Kidney (tissue), 14 donors: ENCODE results near the gene CD83. TPM values are rescaled to one million over a fixed set of nuclear protein-coding genes. Genes with fewer than 3 reads are reported as not detected.

Source experiments
- DNase-seq, 5 donors: peaks; one replicate each; pipeline ENCODE4 v3.0.0-alpha.2; 2013 to 2020
- FAIRE-seq: peaks from 2 replicates; lab custom pipeline; 2012; peaks lifted over from hg19 to GRCh38; lab: Jason Lieb, UNC
- H3K27ac ChIP-seq, 2 donors: one replicate each; pipeline ENCODE4 v1.7.0; 2013; ENCODE audit warnings: low read depth in 2 of 2, low read length in 2 of 2, inconsistent platforms in 1 of 2
- H3K27me3 ChIP-seq: one replicate; pipeline ENCODE4 v1.7.1; 2013; ENCODE audit warnings: low read length, inconsistent platforms; ENCODE audit not compliant: control insufficient read depth, insufficient read depth
- H3K36me3 ChIP-seq, 3 donors: one replicate each; pipeline versions ENCODE4 v1.7.0 to v1.7.1; 2013; ENCODE audit warnings: low read length in 3 of 3, control low read depth in 1 of 3, inconsistent platforms in 1 of 3; ENCODE audit not compliant: insufficient read depth in 3 of 3, control insufficient read depth in 2 of 3
- H3K4me1 ChIP-seq, 3 donors: one replicate each; pipeline versions ENCODE4 v1.7.0 to v1.7.1; 2013; ENCODE audit warnings: low read length in 3 of 3, inconsistent platforms in 1 of 3, low read depth in 1 of 3; ENCODE audit not compliant: control insufficient read depth in 2 of 3, insufficient read depth in 2 of 3
- H3K4me3 ChIP-seq, 3 donors: one replicate each; pipeline versions ENCODE4 v1.7.0 to v1.8.1; 2013; ENCODE audit warnings: low read length in 3 of 3, control low read depth in 1 of 3, inconsistent platforms in 1 of 3
- H3K9ac ChIP-seq, 3 donors: one replicate each; pipeline versions ENCODE4 v1.7.0 to v1.7.1; 2013; ENCODE audit warnings: low read length in 3 of 3, control low read depth in 1 of 3, inconsistent platforms in 1 of 3
- H3K9me3 ChIP-seq, 3 donors: one replicate each; pipeline versions ENCODE4 v1.7.0 to v1.7.1; 2013; ENCODE audit warnings: low read length in 3 of 3, control low read depth in 1 of 3, inconsistent platforms in 1 of 3; ENCODE audit not compliant: control insufficient read depth in 2 of 3, insufficient read depth in 1 of 3
- CTCF ChIP-seq: IDR thresholded peaks from 3 replicates; pipeline ENCODE4 v1.5.1; 2012; ENCODE audit warnings: mild to moderate bottlenecking, moderate library complexity, borderline replicate concordance; ENCODE audit not compliant: insufficient read depth; ENCODE audit errors: extremely low read depth
- intact Hi-C: fragments of 100-400 bp; cut with DNase I; formaldehyde crosslinking; loops from one replicate; pipeline ENCODE4 v1.11.1; 2022
- polyA plus RNA-seq: library from polyadenylated mRNA; stranded (reverse); fragments of 350-450 nt; fragmentation: Illumina TruSeq; extraction: RNeasy Lipid Tissue Mini Kit (QIAGEN cat#74804); gene quantifications from one replicate; pipeline ENCODE4 v1.2.3, GENCODE V29; 2014; ENCODE audit warnings: low read depth, low replicate concordance; ENCODE audit not compliant: insufficient read depth
- total RNA-seq: library from RNA; stranded (reverse); fragmentation: NEBNext Ultra II Directional; extraction: Animal tissue kit (Norgen Biotek cat#: 25700); gene quantifications from one replicate; pipeline ENCODE4 v1.2.1, GENCODE V29; 2021
- donor health status: control.
- donor health status: control.
- donor health status: control.
- donor health status: control.
- donor health status: control.
- donor health status: DM: yes; HTN: yes; CAD: no.
- donor health status: Normal renal cell carcinoma (clear cell type).

The CD83 gene
- total and polyA plus RNA-seq, 2 donors from 2014 or later, result 4.0 to 15.4 TPM

- H3K27ac ChIP-seq, result no peak overlapping the region
- DNase-seq, result no peak
Observed at GRCh38 chr6:14109411-14109826, 8.2 kb upstream of the CD83 start.

GRCh38 chr6:14110001-14110818, 7.4 kb upstream of the CD83 start:
- H3K4me3 ChIP-seq, result no peak overlapping the region
- TF ChIP-seq CTCF, result no peak
- FAIRE-seq (no peak), DNase-seq (no peak)
- no peak overlapping the region for H3K27ac ChIP-seq
- H3K36me3 ChIP-seq, result no peaks in the 10 kb centered on the region
- H3K9me3 ChIP-seq, result peaks cover 0 to 10% (median 0%) of the 10 kb centered on the region in 3 donors
- intact Hi-C loops, result no loop called here
- no peak overlapping the region for H3K9ac ChIP-seq
- no peaks in the 10 kb centered on the region for H3K4me1 ChIP-seq
- no peaks in the 10 kb centered on the region for H3K27me3 ChIP-seq

More at GRCh38 chr6:14109411-14109826, 8.2 kb upstream of the CD83 start:
- FAIRE-seq, result no peak
- no peaks in the 10 kb centered on the region for H3K4me1 ChIP-seq
- no peak overlapping the region for H3K9ac ChIP-seq
- H3K9me3 ChIP-seq, result peaks cover 0 to 10% (median 0%) of the 10 kb centered on the region in 3 donors
- H3K36me3 ChIP-seq, result no peaks in the 10 kb centered on the region
- no peak for TF ChIP-seq CTCF
- no peaks in the 10 kb centered on the region for H3K27me3 ChIP-seq
- intact Hi-C loops, result no loop called here
- no peak overlapping the region for H3K4me3 ChIP-seq

GRCh38 chr6:14113976-14114375, 3.6 kb upstream of the CD83 start:
- FAIRE-seq, result no peak
- no peaks in the 10 kb centered on the region for H3K9me3 ChIP-seq
- peaks cover 0 to 13% (median 0%) of the 10 kb centered on the region in 3 donors for H3K4me1 ChIP-seq
- H3K4me3 ChIP-seq, result no peak overlapping the region
- TF ChIP-seq CTCF, result no peak
- H3K27ac ChIP-seq, result no peak overlapping the region
- intact Hi-C loops, result no loop called here
- H3K9ac ChIP-seq, result no peak overlapping the region
- no peak for DNase-seq
- H3K27me3 ChIP-seq, result no peaks in the 10 kb centered on the region
- no peaks in the 10 kb centered on the region for H3K36me3 ChIP-seq
